Epithelial cell of esophagus (primary cell): Measurements from ENCODE around the gene LHFPL3.
"Not testable (repeated sequence)": the region's sequence is repeated elsewhere in the genome, so short reads cannot be mapped to it uniquely, and the experiment has no call there.

Source experiments
- DNase-seq: peaks from one replicate; pipeline ENCODE4 v3.0.0; 2010; ENCODE audit warnings: low read depth
- H3K4me3 ChIP-seq: 2 replicates; pipeline ENCODE4 v1.5.1; 2011; ENCODE audit warnings: mild to moderate bottlenecking, low read length, control low read depth
- TF ChIP-seq, protein P1 (sequence below): IDR thresholded peaks from 2 replicates; pipeline ENCODE4 v1.5.1; 2011; ENCODE audit warnings: low read depth, mild to moderate bottlenecking, low read length, control low read depth, inconsistent platforms; ENCODE audit not compliant: insufficient read depth; ENCODE audit errors: missing control alignments

Gene LHFPL3

DNA sequence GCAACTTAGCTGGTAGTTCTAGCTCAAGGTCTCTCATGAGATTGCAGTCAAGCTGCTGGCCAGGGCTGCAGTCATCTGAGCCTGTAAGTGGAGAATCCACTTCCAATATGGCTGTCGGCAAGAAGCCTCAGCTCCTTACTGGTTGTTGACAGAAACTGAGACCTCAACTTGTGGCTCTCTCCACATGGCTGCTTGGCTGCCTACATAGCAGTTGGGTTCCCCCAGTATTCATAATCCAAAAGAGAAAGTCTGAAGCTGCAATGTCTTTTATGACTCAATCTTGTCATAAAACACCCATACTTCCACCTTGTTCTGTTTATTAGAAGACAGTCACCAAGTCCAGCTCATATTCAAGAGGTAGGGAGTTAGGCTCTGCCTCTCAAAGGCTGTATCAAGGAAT, 350.7 kb downstream of the LHFPL3 start:
- TF ChIP-seq, protein P1, sequence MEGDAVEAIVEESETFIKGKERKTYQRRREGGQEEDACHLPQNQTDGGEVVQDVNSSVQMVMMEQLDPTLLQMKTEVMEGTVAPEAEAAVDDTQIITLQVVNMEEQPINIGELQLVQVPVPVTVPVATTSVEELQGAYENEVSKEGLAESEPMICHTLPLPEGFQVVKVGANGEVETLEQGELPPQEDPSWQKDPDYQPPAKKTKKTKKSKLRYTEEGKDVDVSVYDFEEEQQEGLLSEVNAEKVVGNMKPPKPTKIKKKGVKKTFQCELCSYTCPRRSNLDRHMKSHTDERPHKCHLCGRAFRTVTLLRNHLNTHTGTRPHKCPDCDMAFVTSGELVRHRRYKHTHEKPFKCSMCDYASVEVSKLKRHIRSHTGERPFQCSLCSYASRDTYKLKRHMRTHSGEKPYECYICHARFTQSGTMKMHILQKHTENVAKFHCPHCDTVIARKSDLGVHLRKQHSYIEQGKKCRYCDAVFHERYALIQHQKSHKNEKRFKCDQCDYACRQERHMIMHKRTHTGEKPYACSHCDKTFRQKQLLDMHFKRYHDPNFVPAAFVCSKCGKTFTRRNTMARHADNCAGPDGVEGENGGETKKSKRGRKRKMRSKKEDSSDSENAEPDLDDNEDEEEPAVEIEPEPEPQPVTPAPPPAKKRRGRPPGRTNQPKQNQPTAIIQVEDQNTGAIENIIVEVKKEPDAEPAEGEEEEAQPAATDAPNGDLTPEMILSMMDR, result no peak
- no peak overlapping the region for H3K4me3 ChIP-seq
- no peak for DNase-seq

DNA sequence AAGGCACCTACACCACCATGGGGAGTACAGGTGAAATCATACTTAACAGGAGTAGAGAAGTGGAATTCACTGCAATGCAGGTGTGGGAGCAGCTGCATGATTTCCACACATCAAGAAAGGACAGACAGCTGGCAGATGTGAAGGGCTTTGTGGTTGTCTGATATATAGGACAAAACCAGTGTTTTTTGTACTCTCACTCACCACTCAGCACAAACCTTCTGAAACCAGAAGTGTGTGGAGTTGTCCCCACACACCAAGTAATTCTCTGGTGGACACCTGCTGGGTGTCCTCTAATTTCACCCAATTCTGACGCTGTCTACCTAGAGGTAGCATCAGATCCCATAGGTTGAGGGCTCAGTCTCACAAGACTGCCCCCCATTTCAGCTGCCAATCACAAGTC, 357.9 kb downstream of the LHFPL3 start:
- H3K4me3 ChIP-seq, result no peak overlapping the region
- TF ChIP-seq, protein P1, result no peak
- no peak for DNase-seq

DNA sequence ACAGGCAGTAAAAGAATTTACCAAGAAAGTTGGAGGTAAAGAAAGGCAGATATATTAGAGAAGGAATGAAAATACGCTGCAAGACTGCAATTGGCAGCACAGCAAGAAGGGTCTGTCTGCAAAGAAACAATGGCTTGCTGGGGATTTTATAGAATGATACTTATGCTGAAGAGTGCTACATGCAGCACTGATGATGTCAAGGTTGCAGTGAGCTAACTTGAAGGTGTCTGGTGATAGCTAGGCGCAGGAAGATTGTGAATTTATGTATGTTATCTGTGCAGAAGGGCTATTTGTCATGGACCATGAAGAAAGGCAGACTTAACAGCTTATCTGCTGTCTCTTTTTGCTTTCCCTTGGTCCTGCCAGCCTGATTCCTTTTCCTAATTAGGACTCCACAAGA, 366.3 kb downstream of the LHFPL3 start:
- TF ChIP-seq, protein P1, result no peak

DNA sequence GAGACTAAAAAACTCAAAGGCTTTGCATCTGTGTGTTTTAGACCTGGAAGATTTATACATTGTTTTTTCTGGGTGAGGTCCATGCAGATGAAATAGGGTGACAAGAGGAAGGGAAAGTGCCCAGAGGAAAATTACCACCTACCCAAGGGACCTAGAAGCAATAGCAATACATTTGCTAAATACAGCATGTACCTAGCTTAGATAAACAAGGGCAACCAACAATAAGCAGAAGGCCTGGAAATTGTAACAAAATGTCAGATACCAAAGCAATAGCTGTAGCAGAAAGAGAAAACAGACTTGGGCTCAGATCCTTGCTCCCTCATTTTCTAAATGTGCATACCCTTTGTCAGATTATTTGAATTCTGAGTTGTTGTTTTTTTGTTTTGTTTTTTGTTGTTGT, 367.2 kb downstream of the LHFPL3 start:
- H3K4me3 ChIP-seq, result no peak overlapping the region
- TF ChIP-seq, protein P1, result no peak
- DNase-seq, result no peak

More for the DNA sequence above, 366.3 kb downstream of the LHFPL3 start:
- DNase-seq, result no peak
- no peak overlapping the region for H3K4me3 ChIP-seq

DNA sequence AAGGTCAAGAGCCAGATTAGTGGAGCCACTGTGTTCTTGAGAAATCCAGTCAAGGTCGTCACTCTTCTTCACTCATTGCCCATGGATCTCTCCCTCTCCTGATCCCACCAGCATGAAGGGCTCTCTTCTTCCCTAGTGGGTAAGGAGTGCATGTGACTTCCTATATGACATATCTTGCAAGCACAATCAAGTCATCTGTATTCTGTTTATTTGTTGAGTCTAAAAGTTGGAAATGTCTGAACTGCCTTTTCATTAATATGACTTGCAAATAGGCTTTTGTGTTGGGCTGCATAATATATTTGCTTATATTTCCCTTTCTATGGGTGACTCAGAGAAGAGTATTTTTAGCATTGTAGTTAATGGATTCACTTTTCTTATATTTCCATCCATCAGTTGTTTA, 371.9 kb downstream of the LHFPL3 start:
- DNase-seq, result no peak
- H3K4me3 ChIP-seq, result no peak overlapping the region
- TF ChIP-seq, protein P1, result no peak

DNA sequence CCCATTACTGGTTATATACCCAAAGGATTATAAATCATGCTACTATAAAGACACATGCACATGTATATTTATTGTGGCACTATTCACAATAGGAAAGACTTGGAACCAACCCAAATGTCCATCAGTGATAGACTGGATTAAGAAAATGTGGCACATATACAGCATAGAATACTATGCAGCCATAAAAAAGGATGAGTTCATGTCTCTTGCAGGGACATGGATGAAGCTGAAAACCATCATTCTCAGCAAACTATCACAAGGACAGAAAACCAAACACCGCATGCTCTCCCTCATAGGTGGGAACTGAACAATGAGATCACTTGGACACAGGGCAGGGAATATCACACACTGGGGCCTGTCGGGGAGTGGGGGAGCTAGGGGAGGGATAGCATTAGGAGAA, 392.6 kb downstream of the LHFPL3 start:
- not testable (repeated sequence) for H3K4me3 ChIP-seq, DNase-seq

DNA sequence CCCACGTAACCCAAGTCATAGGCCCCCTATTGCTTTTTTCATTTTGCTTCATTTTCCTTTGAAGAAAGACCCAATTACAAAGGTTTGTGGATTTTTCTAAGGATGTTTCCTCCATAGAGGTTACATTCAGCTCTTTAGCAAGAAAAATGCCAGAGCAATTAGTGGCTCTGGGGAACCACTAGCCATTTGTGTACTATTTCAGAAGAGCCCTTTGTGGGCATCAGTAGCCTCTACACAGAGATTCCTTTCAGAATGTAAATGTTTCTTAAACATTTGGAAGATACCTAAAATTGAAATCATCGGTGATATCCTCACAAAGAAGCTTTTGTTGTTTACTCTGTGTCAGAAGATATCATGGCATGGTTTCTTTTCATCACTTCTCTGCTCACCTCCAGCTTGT, 394.6 kb downstream of the LHFPL3 start:
- TF ChIP-seq, protein P1, result no peak
- no peak for DNase-seq
- no peak overlapping the region for H3K4me3 ChIP-seq

DNA sequence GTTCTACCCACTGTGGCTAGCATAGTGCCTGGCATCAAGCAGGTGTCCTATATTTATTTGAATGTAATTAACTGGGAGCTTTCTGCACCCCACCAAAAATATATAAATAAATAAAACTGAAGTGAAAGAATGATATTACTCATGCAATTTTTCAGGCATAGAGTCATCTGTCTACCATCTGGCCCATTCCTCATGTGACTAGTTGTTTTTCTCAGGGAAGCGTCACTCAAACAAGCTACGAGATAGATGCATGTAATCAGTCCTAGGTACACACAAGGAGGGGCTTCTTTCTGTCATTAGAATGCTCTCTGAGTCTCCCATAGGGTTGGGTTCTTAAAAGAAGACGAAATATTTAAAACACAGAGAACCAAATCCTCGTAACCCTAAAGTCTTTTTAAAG, 430.1 kb downstream of the LHFPL3 start:
- no peak overlapping the region for H3K4me3 ChIP-seq
- DNase-seq, result peak; percentile 29
- TF ChIP-seq, protein P1, result no peak
